Measurements from ENCODE around the gene PLXDC2.

Gene PLXDC2

DNA sequence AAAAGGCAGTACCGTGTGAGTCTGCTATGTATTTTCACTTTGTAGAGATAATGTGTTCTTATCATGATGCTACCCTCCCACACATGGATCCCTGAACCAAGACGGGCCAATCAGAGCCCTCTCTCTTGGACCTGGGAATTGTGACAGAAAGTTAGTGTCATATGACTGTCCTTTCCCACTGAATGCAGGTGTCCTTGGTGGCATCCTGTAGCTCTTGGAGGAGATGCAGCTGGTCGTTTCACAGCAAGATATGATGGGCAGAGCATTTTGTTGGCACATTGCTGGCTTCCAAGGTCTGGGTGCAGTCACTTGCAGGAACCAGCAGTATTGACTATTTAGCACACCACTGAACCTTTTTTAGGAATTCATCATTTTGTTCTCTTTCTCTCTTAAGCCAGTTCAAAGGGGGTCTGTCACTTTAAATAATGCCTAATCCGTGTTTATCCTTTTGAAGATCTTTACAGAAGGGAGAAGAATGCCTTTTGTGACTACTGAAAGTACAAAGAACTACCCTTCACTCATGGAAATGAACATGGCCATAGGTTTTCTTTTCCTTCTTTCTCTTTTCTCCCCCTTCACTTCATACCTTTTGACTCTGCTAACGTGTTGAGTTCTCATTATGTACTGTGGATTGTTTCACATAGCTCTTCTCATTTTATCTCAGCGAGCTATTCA lies 125.1 kb downstream of the PLXDC2 start:
- Histone ChIP-seq H3K27me3 (ENCODE audit: control insufficient read depth, insufficient read depth, low read length) (no peaks in the 10 kb centered on the region), H3K27ac (ENCODE audit: low read depth, low read length) (no peak overlapping the region), H3K4me1 (ENCODE audit: control insufficient read depth, insufficient read depth, low read length) (peaks cover 5% of the 10 kb centered on the region), H3K4me3 (ENCODE audit: low read length) (no peak overlapping the region), H3K36me3 (ENCODE audit: control insufficient read depth, insufficient read depth, low read length) (no peaks in the 10 kb centered on the region), H3K9ac (ENCODE audit: low read length) (no peak overlapping the region)

DNA sequence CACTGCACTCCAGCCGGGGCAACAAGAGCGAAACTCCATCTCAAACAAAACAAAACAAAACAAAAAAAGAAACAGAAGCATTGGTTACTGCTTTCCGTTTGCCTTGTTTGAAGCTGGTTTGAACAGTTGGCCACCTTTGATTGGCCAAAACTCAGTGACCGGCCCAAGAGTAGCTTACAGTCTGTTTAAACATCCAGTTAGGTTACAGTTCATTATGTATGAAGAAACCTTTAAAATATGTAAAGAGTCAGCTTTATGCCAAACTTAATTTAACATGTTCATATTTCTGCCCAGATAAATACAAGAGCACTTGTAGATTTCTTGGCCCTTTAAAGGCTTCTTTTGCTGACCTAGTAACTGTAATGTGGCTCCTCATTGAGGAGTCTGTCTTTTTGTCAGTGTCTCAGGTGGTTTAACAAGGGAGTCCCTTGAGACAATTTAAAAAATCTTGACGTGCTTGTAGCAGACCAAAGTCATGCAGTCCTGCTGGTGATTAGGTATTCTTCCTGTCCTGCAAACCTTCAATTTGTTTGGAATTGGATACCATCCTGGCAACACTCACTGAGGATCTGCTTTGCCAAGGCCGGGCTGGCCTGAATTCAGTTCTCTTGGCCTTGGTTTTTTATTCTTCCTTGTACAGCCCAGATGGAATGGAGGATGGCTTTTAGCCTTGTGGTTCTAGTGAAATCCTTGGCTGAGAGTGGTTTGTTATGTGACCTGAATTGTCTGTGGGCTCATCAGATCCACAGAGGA lies 128.9 kb downstream of the PLXDC2 start:
- H3K27ac ChIP-seq (ENCODE audit: low read depth, low read length), result peak overlapping the region; percentile 60
- H3K27me3 ChIP-seq (ENCODE audit: control insufficient read depth, insufficient read depth, low read length), result no peaks in the 10 kb centered on the region
- peaks cover 7% of the 10 kb centered on the region for H3K4me1 ChIP-seq (ENCODE audit: control insufficient read depth, insufficient read depth, low read length)

DNA sequence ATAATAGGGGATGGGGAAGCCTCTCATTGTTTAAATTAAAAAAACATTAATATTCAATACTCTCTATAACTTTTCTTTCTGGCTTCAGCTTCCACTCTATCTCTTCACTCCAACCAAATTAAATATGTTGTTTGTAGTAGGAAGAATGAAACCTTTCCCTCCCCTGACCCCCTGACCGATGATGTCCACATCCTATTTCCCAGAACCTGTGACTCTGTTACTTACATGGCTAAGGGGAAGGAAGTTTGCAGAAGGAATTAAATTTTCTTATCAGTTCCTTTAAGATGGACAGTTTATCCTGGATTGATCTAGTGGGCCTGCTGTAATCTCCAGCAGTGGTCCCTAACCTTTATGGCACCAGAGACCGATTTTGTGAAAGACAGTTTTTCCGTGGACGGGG lies 130.0 kb downstream of the PLXDC2 start:
- Histone ChIP-seq H3K4me3 (ENCODE audit: low read length) (no peak overlapping the region), H3K36me3 (ENCODE audit: control insufficient read depth, insufficient read depth, low read length) (no peaks in the 10 kb centered on the region), H3K9ac (ENCODE audit: low read length) (no peak overlapping the region), H3K4me1 (ENCODE audit: control insufficient read depth, insufficient read depth, low read length) (peaks cover 7% of the 10 kb centered on the region), H3K27ac (ENCODE audit: low read depth, low read length) (no peak overlapping the region), H3K27me3 (ENCODE audit: control insufficient read depth, insufficient read depth, low read length) (no peaks in the 10 kb centered on the region)

More for the DNA sequence above, 128.9 kb downstream of the PLXDC2 start:
- H3K9ac ChIP-seq (ENCODE audit: low read length), result no peak overlapping the region
- H3K36me3 ChIP-seq (ENCODE audit: control insufficient read depth, insufficient read depth, low read length), result no peaks in the 10 kb centered on the region
- no peak overlapping the region for H3K4me3 ChIP-seq (ENCODE audit: low read length)

DNA sequence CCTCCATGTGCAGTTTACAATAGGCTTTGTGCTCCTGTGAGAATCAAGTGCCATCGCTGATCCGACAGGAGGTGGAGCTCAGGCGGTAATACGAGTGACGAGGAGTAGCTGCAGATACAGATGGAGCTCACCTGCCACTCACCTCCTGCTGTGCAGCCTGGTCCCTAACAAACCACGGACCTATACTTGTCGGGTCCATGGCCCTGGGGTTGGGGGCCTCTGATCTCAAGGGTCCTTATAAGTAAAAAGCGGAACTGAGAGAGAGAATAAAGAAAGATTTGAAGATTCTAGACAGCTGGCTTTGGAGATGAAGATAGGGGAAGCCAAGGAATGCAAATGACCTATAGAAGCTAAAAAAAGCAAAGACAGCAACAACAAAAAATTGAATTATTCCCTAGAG lies 130.6 kb downstream of the PLXDC2 start:
- Histone ChIP-seq H3K4me1 (ENCODE audit: control insufficient read depth, insufficient read depth, low read length) (peaks cover 7% of the 10 kb centered on the region), H3K4me3 (ENCODE audit: low read length) (no peak overlapping the region), H3K36me3 (ENCODE audit: control insufficient read depth, insufficient read depth, low read length) (no peaks in the 10 kb centered on the region), H3K27ac (ENCODE audit: low read depth, low read length) (no peak overlapping the region), H3K27me3 (ENCODE audit: control insufficient read depth, insufficient read depth, low read length) (no peaks in the 10 kb centered on the region), H3K9ac (ENCODE audit: low read length) (no peak overlapping the region)

DNA sequence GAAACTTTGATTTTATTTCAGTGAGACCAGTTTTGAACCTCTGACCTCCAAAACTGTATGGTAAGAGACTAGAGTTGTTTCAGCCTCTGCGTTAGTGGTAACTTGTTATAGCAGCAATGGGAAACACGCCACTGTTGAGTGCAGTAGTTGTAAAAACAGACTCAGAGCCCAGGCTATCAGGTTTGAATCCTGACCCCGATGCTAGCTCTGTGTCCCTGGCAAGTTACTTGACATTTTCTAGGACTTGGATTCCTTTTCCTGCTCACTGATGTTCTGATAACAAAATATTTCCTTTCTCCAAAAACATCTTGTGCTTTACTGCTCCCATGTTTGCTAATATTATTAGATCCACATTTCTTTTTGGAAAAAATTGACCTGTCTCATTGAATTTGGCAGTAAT lies 131.0 kb downstream of the PLXDC2 start:
- Histone ChIP-seq H3K36me3 (ENCODE audit: control insufficient read depth, insufficient read depth, low read length) (no peaks in the 10 kb centered on the region), H3K9ac (ENCODE audit: low read length) (no peak overlapping the region), H3K27ac (ENCODE audit: low read depth, low read length) (no peak overlapping the region), H3K4me3 (ENCODE audit: low read length) (no peak overlapping the region), H3K4me1 (ENCODE audit: control insufficient read depth, insufficient read depth, low read length) (peaks cover 7% of the 10 kb centered on the region), H3K27me3 (ENCODE audit: control insufficient read depth, insufficient read depth, low read length) (no peaks in the 10 kb centered on the region)

DNA sequence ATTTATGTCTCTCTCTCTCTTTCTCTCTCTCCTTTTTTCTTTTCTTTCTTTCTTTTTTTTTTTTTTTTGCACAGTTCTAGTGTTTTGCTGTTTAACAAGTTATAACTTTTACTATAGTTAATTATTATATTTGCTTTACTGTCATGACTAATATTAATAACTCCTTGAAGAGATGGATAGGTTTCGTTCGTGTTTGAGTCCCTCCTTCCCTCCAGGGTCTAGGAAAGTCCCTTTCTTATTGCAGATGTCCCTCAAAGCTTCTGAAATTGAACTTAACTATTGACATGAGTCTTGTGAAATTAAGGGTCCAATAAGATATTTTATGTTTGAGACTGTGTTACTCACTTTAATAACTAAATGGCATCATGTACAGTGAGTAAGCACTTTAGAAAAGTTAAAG lies 131.4 kb downstream of the PLXDC2 start:
- Histone ChIP-seq H3K27me3 (ENCODE audit: control insufficient read depth, insufficient read depth, low read length) (no peaks in the 10 kb centered on the region), H3K9ac (ENCODE audit: low read length) (no peak overlapping the region), H3K36me3 (ENCODE audit: control insufficient read depth, insufficient read depth, low read length) (no peaks in the 10 kb centered on the region), H3K4me3 (ENCODE audit: low read length) (no peak overlapping the region), H3K27ac (ENCODE audit: low read depth, low read length) (no peak overlapping the region), H3K4me1 (ENCODE audit: control insufficient read depth, insufficient read depth, low read length) (peaks cover 7% of the 10 kb centered on the region)

DNA sequence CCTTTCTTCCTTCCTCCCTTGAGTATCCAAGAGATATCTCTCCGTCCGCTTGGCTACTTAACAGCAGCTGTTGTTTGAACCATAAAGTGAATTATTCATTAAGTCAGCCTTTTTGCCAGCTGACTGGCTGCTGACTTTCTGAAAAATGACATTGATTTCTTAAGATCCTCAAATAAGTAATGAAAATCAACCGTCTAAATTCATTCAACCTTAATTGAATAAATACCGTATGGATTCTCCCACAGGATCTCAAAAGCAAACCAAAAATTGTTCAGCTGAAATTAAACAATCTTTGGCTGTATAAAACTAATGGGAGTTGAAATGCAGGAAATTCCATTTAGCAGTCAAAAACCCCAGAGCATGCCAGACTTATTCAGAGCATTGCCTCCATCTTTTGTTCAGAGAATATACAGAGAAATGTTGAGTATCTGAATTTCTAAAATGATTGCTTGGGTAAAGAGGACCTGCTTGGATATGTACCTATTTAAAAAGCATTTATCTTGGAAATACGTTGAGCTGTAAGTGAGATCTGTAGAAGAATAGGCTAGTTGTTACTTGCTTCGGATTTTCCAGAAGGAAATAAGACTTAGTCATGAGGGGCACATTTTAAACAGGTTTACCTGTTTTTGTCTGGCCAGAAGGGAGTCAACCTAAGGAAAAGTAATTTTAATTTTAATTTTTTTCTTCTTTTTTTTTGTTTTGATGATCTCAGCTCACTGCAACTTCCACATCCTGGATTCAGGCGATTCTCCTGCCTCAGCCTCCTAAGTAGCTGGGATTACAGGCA lies 136.2 kb downstream of the PLXDC2 start:
- no peaks in the 10 kb centered on the region for H3K36me3 ChIP-seq (ENCODE audit: control insufficient read depth, insufficient read depth, low read length)
- no peak overlapping the region for H3K27ac ChIP-seq (ENCODE audit: low read depth, low read length)
- H3K4me1 ChIP-seq (ENCODE audit: control insufficient read depth, insufficient read depth, low read length), result peaks cover under 1% of the 10 kb centered on the region
- H3K4me3 ChIP-seq (ENCODE audit: low read length), result no peak overlapping the region
- H3K27me3 ChIP-seq (ENCODE audit: control insufficient read depth, insufficient read depth, low read length), result no peaks in the 10 kb centered on the region
- no peak overlapping the region for H3K9ac ChIP-seq (ENCODE audit: low read length)

DNA sequence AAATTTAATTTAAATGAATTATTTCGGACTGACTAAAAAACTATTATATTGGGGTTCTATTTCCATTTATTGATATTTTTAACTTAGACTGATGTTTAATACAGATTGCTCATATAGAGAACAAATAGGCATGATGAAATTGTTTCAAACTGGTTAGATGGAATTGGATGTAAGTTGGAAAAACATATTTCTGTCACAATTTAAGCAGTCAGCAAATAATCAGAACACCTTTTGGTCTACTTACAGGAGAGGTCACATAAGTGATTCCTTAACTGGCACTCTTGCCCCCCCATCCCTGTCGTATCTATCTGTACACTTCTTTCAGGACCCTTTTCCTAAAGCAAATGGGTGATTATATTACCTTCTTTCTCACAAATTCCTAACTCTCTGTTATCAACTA lies 138.4 kb downstream of the PLXDC2 start:
- H3K27ac ChIP-seq (ENCODE audit: low read depth, low read length), result no peak overlapping the region
- H3K4me1 ChIP-seq (ENCODE audit: control insufficient read depth, insufficient read depth, low read length), result no peaks in the 10 kb centered on the region
- no peaks in the 10 kb centered on the region for H3K27me3 ChIP-seq (ENCODE audit: control insufficient read depth, insufficient read depth, low read length)
- H3K4me3 ChIP-seq (ENCODE audit: low read length), result no peak overlapping the region
- no peaks in the 10 kb centered on the region for H3K36me3 ChIP-seq (ENCODE audit: control insufficient read depth, insufficient read depth, low read length)
- H3K9ac ChIP-seq (ENCODE audit: low read length), result no peak overlapping the region

DNA sequence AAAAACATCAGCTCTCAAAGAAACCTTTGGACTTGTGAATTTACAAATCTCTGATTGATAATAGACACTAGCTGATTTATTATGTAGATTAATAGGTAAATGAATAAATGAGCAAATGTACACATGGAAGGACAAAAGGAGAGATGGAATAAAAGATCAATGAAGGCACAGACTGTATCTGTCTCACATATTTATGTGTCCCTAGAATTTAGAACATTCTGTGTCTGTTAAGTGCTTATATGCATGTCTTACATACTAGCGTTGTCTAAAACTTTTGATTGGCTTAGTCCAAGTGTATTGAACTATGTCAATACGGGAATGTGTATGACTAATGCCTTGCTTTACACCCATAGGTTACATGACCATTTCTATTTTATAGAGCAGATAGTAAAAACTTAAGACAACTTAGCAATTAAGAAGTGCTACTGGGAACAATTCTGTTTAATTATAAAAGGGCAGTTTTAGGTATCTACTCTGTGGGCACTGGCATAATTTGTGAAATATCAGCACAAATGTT lies 140.3 kb downstream of the PLXDC2 start:
- H3K27me3 ChIP-seq (ENCODE audit: control insufficient read depth, insufficient read depth, low read length), result no peaks in the 10 kb centered on the region
- no peak overlapping the region for H3K27ac ChIP-seq (ENCODE audit: low read depth, low read length)
- H3K4me1 ChIP-seq (ENCODE audit: control insufficient read depth, insufficient read depth, low read length), result no peaks in the 10 kb centered on the region

DNA sequence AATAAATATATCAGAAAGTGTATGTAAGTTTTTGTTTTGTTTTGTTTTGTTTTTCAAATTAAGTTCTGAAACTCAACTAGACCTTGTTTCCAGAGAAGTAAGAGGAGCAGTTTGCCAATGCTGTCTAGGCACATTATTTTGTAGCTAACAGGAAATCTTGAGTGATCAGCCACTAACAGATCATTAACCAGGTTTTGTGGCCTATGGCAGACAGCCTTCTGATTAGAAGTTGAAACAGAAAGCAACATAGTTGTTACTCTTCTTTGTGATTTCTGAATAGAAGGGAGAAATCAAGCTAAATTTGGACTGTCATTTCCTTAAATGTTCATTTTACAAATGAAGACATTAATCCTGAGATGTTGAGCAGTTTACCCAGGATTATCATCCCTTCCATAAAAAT lies 142.6 kb downstream of the PLXDC2 start:
- no peak overlapping the region for H3K9ac ChIP-seq (ENCODE audit: low read length)
- H3K4me1 ChIP-seq (ENCODE audit: control insufficient read depth, insufficient read depth, low read length), result no peaks in the 10 kb centered on the region
- no peak overlapping the region for H3K27ac ChIP-seq (ENCODE audit: low read depth, low read length)
- H3K27me3 ChIP-seq (ENCODE audit: control insufficient read depth, insufficient read depth, low read length), result no peaks in the 10 kb centered on the region
- H3K36me3 ChIP-seq (ENCODE audit: control insufficient read depth, insufficient read depth, low read length), result no peaks in the 10 kb centered on the region
- no peak overlapping the region for H3K4me3 ChIP-seq (ENCODE audit: low read length)

More for the DNA sequence above, 140.3 kb downstream of the PLXDC2 start:
- H3K36me3 ChIP-seq (ENCODE audit: control insufficient read depth, insufficient read depth, low read length), result no peaks in the 10 kb centered on the region
- no peak overlapping the region for H3K9ac ChIP-seq (ENCODE audit: low read length)
- H3K4me3 ChIP-seq (ENCODE audit: low read length), result no peak overlapping the region

DNA sequence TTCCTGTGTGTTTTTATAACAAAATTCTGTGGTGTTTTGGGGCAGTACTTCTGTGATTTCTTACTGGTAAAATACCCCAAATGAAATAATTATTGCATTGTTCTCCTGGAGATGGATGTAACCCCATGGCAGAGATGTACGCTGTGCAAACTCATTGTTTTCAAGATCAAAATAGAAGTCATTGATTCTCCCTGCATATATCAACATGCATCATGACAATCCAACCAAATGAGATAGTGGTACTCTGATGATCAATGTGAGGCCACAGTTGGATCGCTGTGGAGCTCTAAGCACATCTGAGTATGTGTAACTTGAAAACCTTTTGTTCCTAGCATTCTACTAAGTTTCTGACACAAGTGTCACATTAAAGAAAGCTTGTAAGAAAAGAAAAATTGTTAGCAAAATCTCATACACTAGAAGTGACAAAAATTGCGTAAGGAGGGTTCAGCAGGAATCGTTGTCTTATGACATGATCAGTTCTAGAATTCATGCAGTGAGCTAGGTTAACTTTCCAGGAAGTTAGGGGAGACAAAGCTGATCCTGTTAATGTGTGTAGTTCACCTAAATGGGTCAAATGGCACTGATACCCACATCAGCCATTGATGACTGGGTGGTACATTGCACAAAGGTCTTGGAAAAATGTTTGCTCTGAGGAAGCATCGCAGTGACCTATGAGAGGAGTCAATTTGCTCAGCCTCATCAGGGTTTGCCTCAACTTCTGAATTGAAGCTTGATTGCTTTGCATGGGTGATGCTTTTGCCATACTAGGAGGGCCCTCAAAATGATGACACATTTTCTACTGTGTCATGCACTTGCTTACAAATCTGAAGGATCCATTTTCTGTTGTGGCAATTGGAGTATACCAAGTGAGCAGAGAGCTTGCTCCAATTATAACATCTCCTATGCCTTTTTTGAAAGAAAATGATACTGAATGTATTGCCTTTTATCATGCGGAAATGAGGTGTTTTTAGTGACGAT lies 145.1 kb downstream of the PLXDC2 start:
- H3K27me3 ChIP-seq (ENCODE audit: control insufficient read depth, insufficient read depth, low read length), result no peaks in the 10 kb centered on the region
- H3K4me3 ChIP-seq (ENCODE audit: low read length), result no peak overlapping the region
- no peaks in the 10 kb centered on the region for H3K4me1 ChIP-seq (ENCODE audit: control insufficient read depth, insufficient read depth, low read length)
- H3K36me3 ChIP-seq (ENCODE audit: control insufficient read depth, insufficient read depth, low read length), result no peaks in the 10 kb centered on the region
- H3K27ac ChIP-seq (ENCODE audit: low read depth, low read length), result no peak overlapping the region
- no peak overlapping the region for H3K9ac ChIP-seq (ENCODE audit: low read length)

Data from rectal smooth muscle tissue (tissue), 1 donor.